Hepatocyte (in vitro differentiated cells): ENCODE results near the gene EEPD1.

Source experiments
- EZH2 ChIP-seq: fragments of 200-600 bp; sonication (generic); IDR thresholded peaks from 2 replicates; pipeline ENCODE4 v1.6.1; 2016; ENCODE audit warnings: antibody characterized with exemption, mild to moderate bottlenecking, borderline replicate concordance
- EZH2phosphoT487 ChIP-seq: fragments of 200-600 bp; sonication (generic); IDR thresholded peaks from one replicate; pipeline ENCODE4 v1.6.1; 2018; ENCODE audit warnings: antibody characterized with exemption, mild to moderate bottlenecking, low read depth, moderate library complexity; ENCODE audit not compliant: unreplicated experiment, severe bottlenecking
- TF ChIP-seq, protein P1 (sequence below): fragments of 200-600 bp; sonication (generic); IDR thresholded peaks from 2 replicates; pipeline ENCODE4 v1.5.1; 2016; ENCODE audit warnings: antibody characterized with exemption, mild to moderate bottlenecking; ENCODE audit not compliant: poor library complexity

DNA sequence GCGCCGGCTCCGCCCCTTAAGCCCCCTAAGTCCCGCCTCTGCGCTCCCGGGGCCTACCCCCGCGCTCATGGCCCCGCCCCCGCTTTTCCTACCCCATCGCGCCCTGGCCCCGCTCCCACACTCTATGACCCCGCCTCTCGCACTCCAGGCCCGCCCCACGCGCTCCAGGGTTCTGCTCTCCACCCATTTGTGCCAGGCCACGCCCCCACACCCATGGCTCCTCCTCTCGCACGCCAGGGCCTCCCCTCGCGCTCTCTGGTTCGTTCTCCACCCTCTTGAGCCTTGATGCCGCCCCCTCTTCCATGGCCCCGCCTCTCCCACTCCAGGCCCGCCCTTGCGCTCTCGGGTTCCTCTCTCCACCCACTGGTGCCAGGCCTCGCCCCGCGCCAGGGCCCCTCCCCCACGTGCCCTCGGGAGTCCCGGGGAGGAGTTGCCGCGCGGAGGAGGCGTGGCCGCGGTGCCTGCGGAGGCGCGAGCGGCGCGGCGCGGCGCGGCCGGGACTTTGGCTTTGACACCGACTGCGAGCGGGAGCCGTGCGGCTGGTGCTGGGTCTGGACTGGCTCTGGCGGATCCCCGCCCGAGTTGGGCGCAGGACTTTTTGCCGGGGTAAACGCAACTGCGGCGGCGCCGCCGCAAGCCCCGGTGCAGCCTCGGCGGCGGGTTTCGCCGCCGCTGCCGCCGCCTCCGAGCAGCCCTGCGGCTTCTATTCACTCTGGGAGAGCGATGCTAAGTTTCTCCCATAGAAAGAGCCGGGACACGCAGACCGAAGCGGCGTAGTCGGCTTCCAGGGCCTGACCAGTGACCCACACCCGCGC, at the start of gene EEPD1:
- TF ChIP-seq, protein P1, sequence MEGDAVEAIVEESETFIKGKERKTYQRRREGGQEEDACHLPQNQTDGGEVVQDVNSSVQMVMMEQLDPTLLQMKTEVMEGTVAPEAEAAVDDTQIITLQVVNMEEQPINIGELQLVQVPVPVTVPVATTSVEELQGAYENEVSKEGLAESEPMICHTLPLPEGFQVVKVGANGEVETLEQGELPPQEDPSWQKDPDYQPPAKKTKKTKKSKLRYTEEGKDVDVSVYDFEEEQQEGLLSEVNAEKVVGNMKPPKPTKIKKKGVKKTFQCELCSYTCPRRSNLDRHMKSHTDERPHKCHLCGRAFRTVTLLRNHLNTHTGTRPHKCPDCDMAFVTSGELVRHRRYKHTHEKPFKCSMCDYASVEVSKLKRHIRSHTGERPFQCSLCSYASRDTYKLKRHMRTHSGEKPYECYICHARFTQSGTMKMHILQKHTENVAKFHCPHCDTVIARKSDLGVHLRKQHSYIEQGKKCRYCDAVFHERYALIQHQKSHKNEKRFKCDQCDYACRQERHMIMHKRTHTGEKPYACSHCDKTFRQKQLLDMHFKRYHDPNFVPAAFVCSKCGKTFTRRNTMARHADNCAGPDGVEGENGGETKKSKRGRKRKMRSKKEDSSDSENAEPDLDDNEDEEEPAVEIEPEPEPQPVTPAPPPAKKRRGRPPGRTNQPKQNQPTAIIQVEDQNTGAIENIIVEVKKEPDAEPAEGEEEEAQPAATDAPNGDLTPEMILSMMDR = no peak
- TF ChIP-seq EZH2 = no peak
- TF ChIP-seq EZH2phosphoT487 = no peak
